GM12872 (cell line): Measurements from ENCODE around the gene TCF20.

Experiments
- CTCF ChIP-seq: IDR thresholded peaks from 3 replicates; pipeline ENCODE4 v1.5.1; 2011; ENCODE audit warnings: low read depth, mild to moderate bottlenecking, low read length, moderate library complexity; ENCODE audit not compliant: insufficient read depth

The TCF20 gene

DNA sequence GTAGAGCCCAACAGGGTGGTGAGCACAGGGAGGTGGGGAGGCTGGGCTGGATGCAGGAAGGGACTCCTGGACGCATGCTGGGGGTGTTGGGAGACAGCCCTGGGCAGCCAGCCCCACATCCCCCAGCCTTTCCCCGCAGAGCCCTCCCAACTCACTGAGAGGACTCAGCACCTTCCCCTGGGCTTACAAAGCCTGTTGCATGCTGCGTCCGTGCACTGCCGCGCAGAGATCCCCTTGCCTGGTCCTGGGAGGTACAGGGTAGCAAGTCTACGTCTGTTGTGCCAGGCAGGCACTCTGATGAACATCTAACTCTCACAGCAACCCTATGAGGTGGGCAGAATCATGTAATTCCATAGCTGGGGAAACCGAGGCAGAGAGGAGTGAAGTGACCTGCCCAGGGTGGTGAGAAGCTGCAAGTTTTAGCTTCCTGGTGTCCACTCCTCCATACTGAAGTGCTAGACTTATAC, 33.9 kb upstream of the TCF20 start:
- no peak for TF ChIP-seq CTCF

DNA sequence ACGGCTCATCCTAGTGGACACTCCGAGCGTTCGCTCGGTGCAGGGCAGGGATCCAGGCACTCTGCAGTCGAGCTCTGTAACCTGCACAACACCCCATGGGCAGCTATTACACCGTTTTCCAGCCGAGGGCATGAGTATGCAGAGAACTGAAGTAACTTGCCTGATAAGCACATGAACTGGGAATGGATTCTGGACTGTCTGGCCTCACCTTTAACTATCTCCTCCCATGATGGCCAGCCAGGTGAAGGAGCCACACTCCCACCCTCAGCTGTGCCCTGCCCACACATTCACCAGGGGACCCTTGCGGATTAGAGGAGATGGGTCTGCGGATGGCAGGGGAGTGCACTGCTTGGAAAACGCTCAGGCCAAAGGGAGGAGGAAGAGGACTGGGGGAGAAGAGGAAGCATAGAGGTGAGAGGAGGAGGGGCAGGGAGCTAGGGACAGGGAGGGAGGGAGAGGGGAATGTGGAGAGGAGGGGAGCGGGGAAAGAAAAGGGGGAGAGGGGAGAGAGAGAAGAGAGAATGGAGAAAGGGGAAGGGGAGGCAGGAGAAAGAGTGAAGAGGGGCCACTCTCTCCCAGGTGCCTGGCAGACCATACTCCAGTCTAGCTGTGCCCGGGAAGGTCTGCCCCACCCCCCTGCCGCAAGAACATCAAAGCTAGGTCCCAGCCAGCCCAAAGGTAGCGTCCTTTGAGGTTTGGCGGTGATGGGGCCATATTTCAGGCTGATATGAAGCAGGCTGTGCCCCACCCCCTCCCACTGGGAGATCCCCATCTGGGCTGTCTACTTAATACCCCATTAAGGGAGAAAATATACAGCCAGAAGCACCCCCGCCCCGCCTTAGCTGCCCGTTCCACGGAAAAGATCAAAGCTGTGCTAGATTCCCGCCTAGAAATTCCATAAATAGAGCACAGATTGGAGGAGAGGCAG, 33.2 kb upstream of the TCF20 start:
- TF ChIP-seq CTCF: no peak

DNA sequence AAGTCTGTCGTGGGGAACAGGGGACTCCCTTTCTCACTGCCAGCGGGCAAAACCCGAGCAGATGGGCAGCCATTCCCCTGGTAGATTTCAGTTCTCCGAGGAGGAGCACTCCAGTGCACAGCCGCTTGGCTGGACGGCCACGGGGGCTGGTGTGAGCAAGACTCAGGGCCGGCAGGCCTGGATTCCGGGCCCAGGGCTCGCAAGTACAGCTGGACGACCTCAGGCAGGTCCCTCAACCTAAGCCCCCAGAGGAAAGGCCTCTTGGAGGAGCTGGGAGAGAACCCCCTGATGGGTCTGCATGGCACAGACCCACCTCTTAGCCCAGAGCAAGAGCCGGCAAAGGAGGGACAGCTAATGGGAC, 31.3 kb upstream of the TCF20 start:
- no peak for TF ChIP-seq CTCF

- no peak for TF ChIP-seq CTCF
Measured at GRCh38 chr22:42301077-42301741, 30.8 kb upstream of the TCF20 start.

- TF ChIP-seq CTCF: no peak
Measured at GRCh38 chr22:42300259-42301076, 30.0 kb upstream of the TCF20 start.

GRCh38 chr22:42299586-42300258, 29.3 kb upstream of the TCF20 start:
- TF ChIP-seq CTCF: no peak
